Measurements from ENCODE around the gene NSUN7. TPM values are rescaled to one million over a fixed set of nuclear protein-coding genes. Genes with fewer than 3 reads are reported as not detected.
A peak's percentile ranks its signal among the peaks of the same experiment; 100 is the strongest.
"Not testable (repeated sequence)": the region's sequence is repeated elsewhere in the genome, so short reads cannot be mapped to it uniquely, and the experiment has no call there.

The NSUN7 gene
- total RNA-seq, 1 donor from 2014 or later: 4.7 TPM

DNA sequence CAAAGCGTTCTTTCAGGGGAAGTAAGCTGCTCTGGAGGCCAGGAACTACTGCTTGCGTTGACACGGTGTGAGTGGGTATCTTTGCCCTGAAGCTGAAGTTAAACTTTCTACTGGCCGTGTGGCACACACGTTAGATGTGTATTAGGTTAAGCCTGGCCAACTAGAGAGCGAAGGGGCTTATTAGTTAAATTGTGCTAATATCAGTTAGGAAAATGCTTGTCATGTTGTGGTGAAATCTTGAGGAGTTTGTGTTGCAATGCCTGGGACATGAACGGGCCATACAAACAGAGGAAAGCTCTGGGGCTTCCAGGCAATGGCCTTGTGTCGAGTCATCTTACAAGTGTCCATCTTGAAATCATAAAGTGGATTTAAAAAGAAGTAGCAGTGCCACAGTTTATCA, 62.6 kb downstream of the NSUN7 start:
- Mint-ChIP-seq H3K4me1 (peaks cover 10% of the 10 kb centered on the region), H3K27me3 (ENCODE audit: low read depth) (no peaks in the 10 kb centered on the region), H3K27ac (ENCODE audit: unreplicated experiment) (peak overlapping the region; percentile 83), H3K4me3 (no peak overlapping the region), H3K36me3 (ENCODE audit: low read depth) (peaks cover 20% of the 10 kb centered on the region), H3K9me3 (no peaks in the 10 kb centered on the region)
- TF ChIP-seq, protein P1, sequence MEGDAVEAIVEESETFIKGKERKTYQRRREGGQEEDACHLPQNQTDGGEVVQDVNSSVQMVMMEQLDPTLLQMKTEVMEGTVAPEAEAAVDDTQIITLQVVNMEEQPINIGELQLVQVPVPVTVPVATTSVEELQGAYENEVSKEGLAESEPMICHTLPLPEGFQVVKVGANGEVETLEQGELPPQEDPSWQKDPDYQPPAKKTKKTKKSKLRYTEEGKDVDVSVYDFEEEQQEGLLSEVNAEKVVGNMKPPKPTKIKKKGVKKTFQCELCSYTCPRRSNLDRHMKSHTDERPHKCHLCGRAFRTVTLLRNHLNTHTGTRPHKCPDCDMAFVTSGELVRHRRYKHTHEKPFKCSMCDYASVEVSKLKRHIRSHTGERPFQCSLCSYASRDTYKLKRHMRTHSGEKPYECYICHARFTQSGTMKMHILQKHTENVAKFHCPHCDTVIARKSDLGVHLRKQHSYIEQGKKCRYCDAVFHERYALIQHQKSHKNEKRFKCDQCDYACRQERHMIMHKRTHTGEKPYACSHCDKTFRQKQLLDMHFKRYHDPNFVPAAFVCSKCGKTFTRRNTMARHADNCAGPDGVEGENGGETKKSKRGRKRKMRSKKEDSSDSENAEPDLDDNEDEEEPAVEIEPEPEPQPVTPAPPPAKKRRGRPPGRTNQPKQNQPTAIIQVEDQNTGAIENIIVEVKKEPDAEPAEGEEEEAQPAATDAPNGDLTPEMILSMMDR (conservative IDR thresholded peaks at IDR 0.05): no peak
- no peak for DNase-seq (ENCODE audit: low read depth, low spot score)

DNA sequence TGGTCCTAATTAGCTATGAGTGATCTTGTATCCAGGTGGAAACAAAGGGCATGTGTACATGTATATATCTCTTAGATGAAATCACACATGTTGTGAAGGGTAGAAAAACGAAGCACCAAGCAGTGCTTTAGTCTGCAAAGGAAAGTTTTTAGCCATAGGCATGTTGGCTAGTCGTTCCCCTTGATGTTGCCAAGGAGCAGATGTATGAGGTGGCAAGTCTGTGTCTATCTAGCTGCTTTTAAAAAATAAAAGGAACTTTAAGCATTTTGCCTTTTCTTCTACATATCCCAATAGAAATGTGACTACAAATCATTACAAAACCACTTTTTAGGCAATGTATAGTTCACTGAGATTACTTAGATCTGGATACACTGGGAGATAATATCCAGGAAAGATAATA, 63.1 kb downstream of the NSUN7 start:
- H3K27ac Mint-ChIP-seq (ENCODE audit: unreplicated experiment): peak overlapping the region; percentile 83
- TF ChIP-seq, protein P1 (conservative IDR thresholded peaks at IDR 0.05): no peak
- H3K9me3 Mint-ChIP-seq: no peaks in the 10 kb centered on the region
- H3K4me1 Mint-ChIP-seq: peaks cover 10% of the 10 kb centered on the region
- H3K36me3 Mint-ChIP-seq (ENCODE audit: low read depth): peaks cover 23% of the 10 kb centered on the region
- H3K4me3 Mint-ChIP-seq: no peak overlapping the region
- DNase-seq (ENCODE audit: low read depth, low spot score): no peak
- H3K27me3 Mint-ChIP-seq (ENCODE audit: low read depth): no peaks in the 10 kb centered on the region

DNA sequence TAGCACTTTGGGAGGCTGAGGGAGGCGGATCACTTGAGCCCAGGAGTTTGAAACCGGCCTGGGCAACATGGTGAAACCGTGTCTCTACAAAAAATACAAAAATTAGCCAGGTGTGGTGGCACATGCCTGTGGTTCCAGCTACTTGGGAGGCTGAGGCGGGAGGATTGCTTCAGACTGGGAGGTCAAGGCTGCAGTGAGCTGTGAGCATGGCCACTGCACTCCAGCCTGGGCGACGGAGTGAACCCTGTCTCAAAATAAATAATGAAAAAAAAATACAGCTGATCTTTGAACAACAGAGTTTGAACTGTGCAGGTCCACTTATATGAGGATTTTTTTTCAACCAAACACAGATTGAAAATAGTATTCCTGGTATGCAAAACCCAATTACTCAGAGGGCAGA, 67.4 kb downstream of the NSUN7 start:
- H3K36me3 Mint-ChIP-seq (ENCODE audit: low read depth): peaks cover 27% of the 10 kb centered on the region
- H3K4me1 Mint-ChIP-seq; DNase-seq (ENCODE audit: low read depth, low spot score); H3K4me3 Mint-ChIP-seq; H3K27ac Mint-ChIP-seq (ENCODE audit: unreplicated experiment); H3K27me3 Mint-ChIP-seq (ENCODE audit: low read depth); H3K9me3 Mint-ChIP-seq: not testable (repeated sequence)

DNA sequence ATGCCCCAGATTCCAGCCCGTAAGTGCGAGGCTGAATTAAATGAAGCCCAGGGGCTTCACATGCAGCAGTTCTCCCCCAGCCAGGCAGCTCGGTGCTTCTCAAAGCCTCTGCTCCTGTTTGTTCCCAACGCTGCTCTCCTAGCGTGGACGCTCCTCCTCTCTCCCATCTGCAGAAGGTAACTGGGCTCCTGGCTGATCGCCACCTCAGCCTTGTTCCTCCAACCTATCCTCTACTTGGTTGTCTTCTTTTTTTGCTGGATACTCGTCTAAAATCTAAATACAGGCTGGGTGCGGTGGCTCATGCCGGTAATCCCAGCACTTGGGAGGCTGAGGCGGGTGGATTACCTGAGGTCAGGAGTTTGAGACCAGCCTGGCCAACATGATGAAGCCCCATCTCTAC, 70.3 kb downstream of the NSUN7 start:
- no peak for DNase-seq (ENCODE audit: low read depth, low spot score)
- TF ChIP-seq, protein P1 (conservative IDR thresholded peaks at IDR 0.05): no peak
- Mint-ChIP-seq H3K36me3 (ENCODE audit: low read depth) (peaks cover 23% of the 10 kb centered on the region), H3K4me1 (no peaks in the 10 kb centered on the region), H3K27ac (ENCODE audit: unreplicated experiment) (no peak overlapping the region), H3K27me3 (ENCODE audit: low read depth) (no peaks in the 10 kb centered on the region), H3K4me3 (no peak overlapping the region), H3K9me3 (no peaks in the 10 kb centered on the region)

DNA sequence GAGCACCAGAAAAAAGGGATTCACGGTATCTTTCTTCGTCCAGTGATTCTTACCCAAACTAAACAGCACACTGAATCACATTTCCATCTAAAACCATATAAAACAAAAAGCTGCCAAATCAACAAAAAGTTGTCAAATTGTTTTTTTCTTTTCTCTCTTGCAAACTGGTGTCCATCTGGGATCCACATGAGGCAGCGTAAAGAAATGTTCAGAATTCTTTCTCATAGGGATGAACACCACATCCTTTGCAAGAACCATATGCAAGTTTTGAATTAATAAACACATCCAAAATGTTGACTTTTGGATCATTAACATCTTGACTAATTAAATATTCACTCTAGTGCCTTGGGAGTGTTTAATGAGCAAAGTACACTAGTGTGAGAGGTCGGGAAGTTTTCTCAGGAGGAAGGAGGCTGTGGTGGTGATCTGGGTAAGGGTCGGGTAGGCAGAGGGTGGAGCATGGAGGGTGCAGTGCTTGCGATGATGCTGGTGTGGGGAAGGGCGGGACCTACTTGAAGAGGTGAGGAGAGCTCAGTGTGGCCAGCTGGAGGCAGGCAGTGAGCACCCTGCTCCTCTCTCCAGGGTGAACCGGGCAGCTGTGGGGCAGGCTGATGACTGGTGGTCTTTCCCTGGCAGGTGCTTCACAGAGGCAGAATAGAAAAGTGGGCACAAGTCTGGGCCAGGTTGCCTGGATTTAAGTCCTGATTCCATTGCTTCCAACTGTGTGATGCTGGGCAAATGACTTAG, 72.8 kb downstream of the NSUN7 start:
- TF ChIP-seq, protein P1 (conservative IDR thresholded peaks at IDR 0.05): no peak
- no peak for DNase-seq (ENCODE audit: low read depth, low spot score)
- no peaks in the 10 kb centered on the region for H3K9me3 Mint-ChIP-seq

DNA sequence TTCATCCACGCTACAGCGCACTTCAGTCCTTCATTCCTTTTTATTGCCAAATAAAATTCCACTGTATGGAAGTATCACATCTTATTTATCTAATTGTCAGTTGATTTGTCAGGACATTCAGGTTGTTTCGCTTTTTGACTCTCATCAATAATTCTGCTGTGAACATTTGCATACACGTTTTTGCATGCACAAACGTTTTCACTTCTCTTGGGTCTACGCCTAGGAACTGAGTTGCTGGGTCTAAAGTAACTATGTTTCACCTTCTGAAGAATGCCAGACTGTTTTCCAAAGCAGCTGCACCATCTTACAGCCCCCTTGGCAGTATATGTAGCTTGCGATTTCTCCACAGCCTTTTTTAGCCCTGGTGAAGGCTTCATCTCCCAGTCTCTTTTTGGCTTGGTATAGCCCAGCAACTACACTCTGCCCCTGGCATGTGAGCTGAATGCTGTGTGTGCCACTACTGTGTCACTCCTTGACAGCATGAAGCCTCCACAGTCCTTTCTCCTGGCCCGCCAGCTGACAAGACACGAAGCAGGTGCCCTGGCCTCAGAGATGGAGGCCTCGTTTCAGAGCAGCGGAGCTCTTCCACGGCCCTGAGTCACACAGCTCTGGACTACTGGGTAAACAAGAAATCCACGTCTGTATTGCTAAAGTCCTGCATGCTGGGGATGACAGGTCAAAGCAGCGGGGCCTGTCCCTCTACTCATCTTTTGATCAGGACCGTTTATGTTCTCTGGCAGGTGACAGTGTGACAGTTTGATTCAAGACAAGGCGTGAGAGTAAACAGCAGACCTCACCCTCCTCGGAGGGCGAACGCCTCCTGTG, 75.5 kb downstream of the NSUN7 start:
- TF ChIP-seq, protein P1 (conservative IDR thresholded peaks at IDR 0.05): no peak
- H3K36me3 Mint-ChIP-seq (ENCODE audit: low read depth): peaks cover 17% of the 10 kb centered on the region
- no peaks in the 10 kb centered on the region for H3K9me3 Mint-ChIP-seq
- H3K27ac Mint-ChIP-seq (ENCODE audit: unreplicated experiment): no peak overlapping the region
- no peak overlapping the region for H3K4me3 Mint-ChIP-seq
- peaks cover 2% of the 10 kb centered on the region for H3K4me1 Mint-ChIP-seq
- DNase-seq (ENCODE audit: low read depth, low spot score): no peak
- H3K27me3 Mint-ChIP-seq (ENCODE audit: low read depth): no peaks in the 10 kb centered on the region

More for the DNA sequence above, 72.8 kb downstream of the NSUN7 start:
- Mint-ChIP-seq H3K36me3 (ENCODE audit: low read depth) (peaks cover 20% of the 10 kb centered on the region), H3K27me3 (ENCODE audit: low read depth) (no peaks in the 10 kb centered on the region), H3K4me1 (no peaks in the 10 kb centered on the region), H3K27ac (ENCODE audit: unreplicated experiment) (no peak overlapping the region), H3K4me3 (no peak overlapping the region)
